Mucosa of descending colon (tissue), 3 donors: ENCODE measurements around the gene CDH4. TPM values are rescaled to one million over a fixed set of nuclear protein-coding genes. Genes with fewer than 3 reads are reported as not detected.

Source experiments
- ATAC-seq: fragments of 200-7000 bp; cut with Tn5 transposase; one replicate; pipeline ENCODE4 v1.9.1; 2020; ENCODE audit warnings: mild to moderate bottlenecking, moderate library complexity
- DNase-seq, 3 donors: peaks; one replicate each; pipeline ENCODE4 v3.0.0-alpha.2; 2020
- H3K36me3 ChIP-seq: fragments of 200-600 bp; one replicate; pipeline ENCODE4 v1.8.0; 2021; ENCODE audit warnings: low read depth, mild to moderate bottlenecking
- H3K4me1 ChIP-seq: fragments of 200-600 bp; one replicate; pipeline ENCODE4 v1.8.0; 2021; ENCODE audit warnings: low read depth, mild to moderate bottlenecking
- H3K4me3 ChIP-seq: fragments of 200-600 bp; one replicate; pipeline ENCODE4 v1.8.0; 2021; ENCODE audit warnings: mild to moderate bottlenecking
- H3K9me3 ChIP-seq: fragments of 200-600 bp; one replicate; pipeline ENCODE4 v1.8.0; 2021; ENCODE audit warnings: mild to moderate bottlenecking
- CTCF ChIP-seq: fragments of 200-600 bp; IDR thresholded peaks from one replicate; pipeline ENCODE4 v1.8.0; 2022; ENCODE audit warnings: antibody characterized with exemption, mild to moderate bottlenecking
- intact Hi-C, 2 donors: fragments of 100-400 bp; cut with DNase I in 1 of 2; cut with micrococcal nuclease in 1 of 2; formaldehyde crosslinking; loops; one replicate each; pipeline versions ENCODE4 v1.11.0 to v1.11.1; 2022; cut with DNase I, micrococcal nuclease
- total RNA-seq, 3 donors: library from RNA; stranded (reverse); fragmentation: NEBNext Ultra II Directional in 2 of 3; extraction: Animal tissue kit (Norgen Biotek cat#: 25700) in 2 of 3; gene quantifications; one replicate each; pipeline versions ENCODE4 v1.2.1 to v1.2.4, GENCODE V29; 2021 to 2023
- donor health status: DM: no; HTN: no; CAD: no; lungs with moderate emphysema.
- donor health status: DM: no; HTN: no; CAD: no.
- donor health status: DM: no; HTN: yes; CAD: no.

The CDH4 gene
- total RNA-seq, 3 donors from 2014 or later: 0.16 TPM; not detected in 2

DNA sequence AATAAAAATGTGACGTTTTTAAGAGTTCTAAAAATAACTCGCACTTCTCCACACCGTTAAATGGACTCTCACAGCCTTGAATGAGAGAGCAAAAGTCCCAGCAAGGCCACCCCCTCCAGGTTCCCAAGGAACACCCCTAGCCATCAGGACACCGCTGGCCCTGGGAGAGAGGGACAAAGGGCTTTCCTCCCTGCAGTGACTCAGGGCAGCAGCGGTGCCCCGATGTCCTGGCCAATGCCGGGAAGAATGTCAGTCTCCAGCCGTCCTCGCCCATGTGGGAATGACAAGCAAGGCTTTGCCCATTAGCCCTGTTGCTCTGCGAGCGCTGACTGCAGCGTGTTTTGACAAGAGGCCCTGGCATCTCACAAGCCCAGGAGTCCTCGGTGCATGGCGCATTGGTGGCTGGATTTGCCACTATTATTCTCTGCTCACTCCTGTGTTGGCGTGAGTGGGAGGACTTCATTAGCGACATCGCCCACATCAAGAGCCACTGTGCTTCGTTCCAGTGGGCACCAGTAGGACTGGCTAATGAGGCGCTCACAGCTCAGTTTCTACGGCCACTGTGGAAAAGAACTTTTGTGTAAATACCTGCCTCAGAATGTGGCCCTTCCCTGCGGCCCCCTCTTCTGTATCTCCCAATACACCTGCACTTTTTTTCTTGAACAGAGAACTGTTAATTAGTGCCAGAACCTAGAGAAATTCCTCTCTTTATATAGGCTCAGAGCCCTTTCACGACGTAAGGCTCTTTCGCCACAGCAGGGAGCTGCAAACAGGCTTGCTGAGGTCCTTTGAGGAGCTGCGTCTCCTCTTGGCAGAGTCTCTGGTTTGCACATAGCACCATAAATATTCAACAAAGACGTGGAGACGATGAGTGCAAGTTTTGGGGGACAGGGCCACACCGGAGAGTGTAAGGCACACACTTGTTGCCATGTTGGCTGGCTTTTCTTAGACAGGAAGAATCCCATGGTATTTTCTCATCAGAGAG, 477.0 kb downstream of the CDH4 start:
- Histone ChIP-seq H3K4me3 (no peak overlapping the region), H3K36me3 (no peaks in the 10 kb centered on the region), H3K4me1 (no peaks in the 10 kb centered on the region), H3K9me3 (no peaks in the 10 kb centered on the region)
- intact Hi-C loops: no loop called here
- ATAC-seq: no peak
- DNase-seq: no peak
- no peak for TF ChIP-seq CTCF

DNA sequence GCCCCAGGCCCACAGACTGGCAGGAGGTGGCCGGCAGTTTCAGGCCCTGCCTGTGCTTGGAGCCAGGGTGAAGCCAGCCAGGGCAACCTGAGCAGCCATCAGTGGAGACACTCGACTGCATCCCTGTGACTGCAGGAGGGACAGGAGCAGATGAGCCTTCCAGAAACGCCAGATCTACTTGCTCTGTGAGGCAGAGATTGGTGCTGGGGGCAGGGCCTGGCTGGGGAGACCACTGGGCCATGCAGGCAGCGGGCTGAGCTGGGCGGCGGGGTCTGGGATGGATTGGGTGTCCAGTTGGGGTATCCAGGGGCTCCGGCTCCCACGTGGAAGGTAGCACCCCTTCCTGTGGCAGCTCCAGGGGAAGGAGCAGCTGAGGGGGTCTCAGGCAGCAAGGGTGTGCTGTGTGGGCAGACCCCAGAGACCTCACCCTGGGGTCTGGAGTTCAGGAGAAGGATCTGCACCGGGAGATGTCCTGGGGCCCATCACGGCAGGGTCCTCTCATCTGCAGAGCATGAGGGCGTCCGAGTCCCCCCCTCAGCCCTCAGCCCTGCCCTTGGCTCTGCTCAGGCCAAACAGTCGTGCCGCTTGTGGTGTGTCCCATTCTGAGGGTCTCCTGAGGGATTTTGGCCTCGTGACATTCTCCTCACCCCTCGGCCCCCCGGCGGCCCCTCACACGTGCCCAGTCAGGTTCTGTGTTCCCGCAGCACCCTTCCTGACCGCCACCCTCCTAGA, 478.7 kb downstream of the CDH4 start:
- no peaks in the 10 kb centered on the region for H3K36me3 ChIP-seq
- TF ChIP-seq CTCF: no peak
- intact Hi-C loops: no loop called here
- H3K4me1 ChIP-seq: no peaks in the 10 kb centered on the region
- H3K4me3 ChIP-seq: no peak overlapping the region
- DNase-seq (no peak), ATAC-seq (no peak)
- H3K9me3 ChIP-seq: no peaks in the 10 kb centered on the region

DNA sequence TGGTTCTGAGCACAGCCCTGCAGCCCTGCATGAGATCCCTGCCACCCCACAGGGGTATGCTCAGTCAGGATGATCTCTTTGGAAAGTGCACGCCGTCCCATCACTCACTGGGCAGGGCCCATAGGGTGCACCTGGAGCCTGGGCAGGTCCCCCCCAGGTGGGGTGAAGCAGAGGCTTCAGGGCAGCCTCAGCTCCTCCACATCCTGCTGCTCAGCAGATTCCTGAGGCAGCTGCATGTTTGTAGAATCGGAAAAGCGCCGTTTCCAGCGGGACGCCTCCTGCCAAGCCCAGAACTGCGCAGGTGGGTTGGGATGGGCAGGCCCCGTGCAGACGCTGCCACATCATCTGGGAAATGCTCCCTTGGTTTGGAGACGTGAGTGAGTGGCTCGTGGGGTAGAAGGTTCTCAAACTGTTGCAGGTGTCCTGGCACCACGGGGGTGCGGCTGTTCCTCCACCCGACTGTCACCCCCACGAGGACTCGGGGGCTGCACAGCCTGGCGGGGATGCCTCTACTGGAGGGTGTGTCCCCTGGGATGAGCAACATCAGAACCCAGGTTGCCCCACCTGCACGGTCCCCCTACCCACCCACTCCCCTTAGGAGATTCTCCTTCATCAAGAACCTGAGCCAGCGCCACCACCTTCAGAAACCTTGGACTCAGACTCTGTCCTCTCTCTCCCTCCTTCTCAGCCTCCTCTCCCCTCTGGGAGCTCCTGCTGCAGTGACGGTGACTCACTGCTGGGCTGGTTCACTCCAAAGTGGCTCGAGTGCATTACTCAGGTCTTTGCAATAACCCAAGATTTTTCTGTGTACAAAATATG, 479.5 kb downstream of the CDH4 start:
- Histone ChIP-seq H3K36me3 (no peaks in the 10 kb centered on the region), H3K9me3 (no peaks in the 10 kb centered on the region), H3K4me1 (no peaks in the 10 kb centered on the region), H3K4me3 (no peak overlapping the region)
- DNase-seq (no peak), ATAC-seq (no peak)
- no peak for TF ChIP-seq CTCF
- intact Hi-C loops: no loop called here

GRCh38 chr20:61732511-61733210, 480.6 kb downstream of the CDH4 start:
- no peak for ATAC-seq
- TF ChIP-seq CTCF: no peak
- Histone ChIP-seq H3K4me3 (no peak overlapping the region), H3K9me3 (no peaks in the 10 kb centered on the region), H3K36me3 (no peaks in the 10 kb centered on the region), H3K4me1 (no peaks in the 10 kb centered on the region)
- intact Hi-C loops: no loop called here
- no peak for DNase-seq

DNA sequence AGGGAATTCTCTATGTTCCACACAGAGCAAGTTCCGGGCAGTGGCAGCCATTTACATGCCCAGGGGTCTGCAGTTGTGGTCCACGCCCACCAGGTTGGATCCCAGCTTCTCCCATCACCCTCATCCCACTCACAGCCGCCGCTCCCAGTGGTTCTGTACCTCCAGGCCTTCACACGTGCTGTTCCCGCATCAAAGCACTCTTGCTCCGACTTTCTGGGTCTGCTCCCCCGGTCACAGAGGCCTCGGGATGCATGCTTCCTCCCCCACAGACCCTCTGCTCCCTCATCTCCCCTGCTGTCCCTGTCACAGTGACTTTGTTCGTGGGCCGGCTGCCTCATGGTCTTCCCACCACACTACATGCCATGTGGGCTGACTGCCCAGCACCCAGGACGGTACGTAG, 481.2 kb downstream of the CDH4 start:
- no peak overlapping the region for H3K4me3 ChIP-seq
- intact Hi-C loops: no loop called here
- no peak for TF ChIP-seq CTCF
- H3K36me3 ChIP-seq: no peaks in the 10 kb centered on the region
- H3K9me3 ChIP-seq: no peaks in the 10 kb centered on the region
- ATAC-seq (no peak), DNase-seq (no peak)
- no peaks in the 10 kb centered on the region for H3K4me1 ChIP-seq
